ENCODE measurements around the gene DTNB.
A peak's percentile ranks its signal among the peaks of the same experiment; 100 is the strongest.
"Not testable (repeated sequence)": the region's sequence is repeated elsewhere in the genome, so short reads cannot be mapped to it uniquely, and the experiment has no call there.

The DTNB gene

DNA sequence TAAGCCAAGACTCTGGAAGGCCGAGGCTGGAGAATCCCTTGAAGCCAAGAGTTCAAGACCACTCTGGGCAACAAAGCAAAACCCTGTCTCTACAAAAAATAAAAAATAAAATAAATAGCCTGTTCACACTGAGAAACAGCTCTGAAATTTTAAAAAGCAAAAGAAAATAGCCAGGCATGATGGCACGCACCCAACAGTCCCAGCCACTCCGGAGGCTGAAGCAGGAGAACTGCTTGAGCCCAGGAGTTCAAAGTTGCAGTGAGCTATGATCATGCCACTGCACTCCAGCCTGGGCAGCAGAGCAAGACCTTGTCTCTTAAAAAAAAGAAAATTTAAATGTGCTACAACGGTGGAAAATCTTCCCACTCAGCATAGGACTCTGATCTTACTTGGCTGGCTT, 52.7 kb downstream of the DTNB start:
- DNase-seq, result no peak

DNA sequence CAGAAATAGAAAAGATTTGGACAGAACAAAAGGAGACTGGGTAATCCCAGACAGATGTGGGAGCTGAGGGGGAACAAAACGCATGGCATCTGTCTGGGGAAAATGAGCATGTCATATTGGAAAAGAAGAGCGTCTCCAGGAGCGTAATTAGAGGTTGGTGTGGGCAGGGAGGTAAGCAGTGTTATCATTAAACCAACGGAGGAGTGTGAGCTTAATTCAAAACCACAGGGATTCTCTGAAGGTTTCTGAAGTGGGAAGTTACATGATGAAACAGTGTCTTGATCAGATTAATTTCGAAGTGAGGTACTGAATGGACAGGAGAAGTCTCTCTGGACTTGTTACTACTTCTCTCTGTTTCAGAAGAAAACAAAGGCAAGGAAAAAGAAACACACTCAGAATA, 53.3 kb downstream of the DTNB start:
- DNase-seq, result no peak

DNA sequence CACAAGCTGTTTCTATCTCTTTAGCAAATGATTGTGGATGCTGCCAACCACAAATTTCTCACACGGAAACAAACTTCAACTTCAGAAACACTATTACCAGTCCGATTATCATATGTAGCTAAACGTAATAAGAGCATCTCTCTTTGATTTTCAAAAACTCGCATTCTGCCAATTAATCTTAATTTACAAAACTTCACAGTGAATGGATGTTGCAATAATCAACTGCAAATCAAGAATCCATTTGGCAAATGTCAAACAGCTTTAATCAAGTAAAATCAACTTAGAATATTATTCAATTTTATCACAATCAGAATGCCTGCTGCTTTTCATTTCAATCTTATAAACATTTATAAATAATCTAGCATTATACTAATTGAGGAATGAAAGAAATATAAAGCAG, 54.2 kb downstream of the DTNB start:
- DNase-seq, result peak in 1 of 2 experiments; percentile 38

- peak; percentile 86 to 89 for DNase-seq
Observed at GRCh38 chr2:25618676-25619075, 54.7 kb downstream of the DTNB start.

- DNase-seq, result no peak
Observed at GRCh38 chr2:25617948-25618646, 55.3 kb downstream of the DTNB start.

- no peak for DNase-seq
Observed at GRCh38 chr2:25615920-25616319, 57.5 kb downstream of the DTNB start.

- DNase-seq, result no peak
Observed at GRCh38 chr2:25615386-25615785, 58.0 kb downstream of the DTNB start.

DNA sequence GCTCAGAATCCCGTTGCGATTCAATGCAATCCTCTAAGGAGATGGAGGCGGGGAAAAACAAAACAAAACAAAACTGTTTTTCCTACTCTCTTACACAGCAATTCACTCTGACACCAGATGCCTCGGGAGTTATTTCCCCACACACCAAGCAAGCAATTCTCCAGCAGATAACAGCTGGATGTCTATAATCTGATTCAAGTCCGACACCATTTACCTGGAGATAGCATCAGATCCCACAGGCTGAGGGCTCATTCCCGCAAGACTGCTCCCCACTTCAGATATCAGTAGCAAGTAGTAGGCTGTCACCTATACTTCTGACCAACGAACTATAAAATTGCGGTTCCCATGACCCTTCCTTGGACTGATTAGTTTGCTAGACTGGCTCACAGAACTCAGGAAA, 58.7 kb downstream of the DTNB start:
- no peak for DNase-seq

DNA sequence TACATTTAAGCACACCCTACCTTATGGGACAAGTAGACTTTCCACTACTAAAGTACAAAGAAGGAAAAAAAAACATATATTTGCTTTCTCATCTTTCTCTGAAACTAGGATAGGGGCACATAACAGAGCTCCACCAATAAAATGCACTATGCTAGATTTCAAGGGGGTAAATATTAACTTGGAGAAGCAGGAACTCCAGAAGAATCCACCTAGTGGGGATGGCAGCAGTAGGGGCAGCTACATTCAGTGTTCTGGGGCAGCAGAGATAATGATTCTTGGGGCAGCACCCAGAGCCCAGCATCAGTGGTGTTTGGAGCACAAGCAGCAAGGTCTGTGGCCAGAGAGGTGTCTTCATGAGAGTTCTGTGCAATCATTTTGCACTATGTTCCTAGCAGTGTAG, 64.7 kb downstream of the DTNB start:
- DNase-seq, result no peak

GRCh38 chr2:25606892-25607291, 66.5 kb downstream of the DTNB start:
- no peak for DNase-seq

GRCh38 chr2:25602333-25602723, 71.0 kb downstream of the DTNB start:
- DNase-seq, result no peak

DNA sequence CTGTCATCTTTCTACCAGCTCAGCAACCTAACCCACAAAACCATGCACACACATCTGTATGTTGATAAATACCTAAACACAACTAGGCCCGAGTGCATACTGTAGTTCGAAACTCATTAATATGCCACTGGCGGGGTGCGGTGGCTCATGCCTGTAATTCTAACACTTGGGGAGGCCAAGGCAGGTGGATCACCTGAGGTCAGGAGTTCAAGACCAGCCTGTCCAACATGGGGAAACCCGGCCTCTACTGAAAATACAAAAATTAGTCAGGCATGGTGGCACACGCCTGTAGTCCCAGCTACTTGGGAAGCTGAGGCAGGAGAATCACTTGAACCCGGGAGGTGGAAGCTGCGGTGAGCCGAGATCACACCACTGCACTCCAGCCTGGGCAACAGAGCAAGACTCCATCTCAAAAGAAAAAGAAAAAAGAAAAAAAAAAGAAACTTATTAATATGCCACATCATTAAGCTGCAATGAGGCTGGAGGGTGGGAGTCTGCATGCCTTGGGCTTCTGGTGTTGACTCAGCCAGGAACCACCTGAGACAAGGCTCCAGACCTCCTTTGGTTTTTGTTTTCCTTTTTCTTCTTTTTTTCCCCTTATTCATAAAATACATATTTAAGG, 71.6 kb downstream of the DTNB start:
- not testable (repeated sequence) for DNase-seq

DNA sequence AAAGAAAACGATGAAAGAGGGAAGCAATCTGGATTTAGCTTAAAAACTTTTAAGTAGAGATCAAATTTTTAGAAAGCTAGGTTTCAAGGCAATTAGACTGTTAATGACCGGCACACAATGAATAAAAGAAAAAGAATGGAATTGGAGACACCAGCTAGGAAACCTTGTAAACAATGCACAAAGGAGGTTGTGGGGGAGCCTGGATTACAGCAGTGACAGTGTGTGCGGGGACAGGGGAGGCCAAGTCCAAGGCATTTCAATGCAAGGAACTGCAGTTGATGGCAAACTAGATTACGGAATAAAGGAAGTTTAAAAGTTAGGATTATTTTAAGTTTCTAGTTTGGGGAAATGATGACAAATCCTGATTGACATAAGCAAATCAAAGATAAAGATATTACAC, 74.5 kb downstream of the DTNB start:
- no peak for DNase-seq

GRCh38 chr2:25598332-25598731, 75.0 kb downstream of the DTNB start:
- DNase-seq, result no peak

DNA sequence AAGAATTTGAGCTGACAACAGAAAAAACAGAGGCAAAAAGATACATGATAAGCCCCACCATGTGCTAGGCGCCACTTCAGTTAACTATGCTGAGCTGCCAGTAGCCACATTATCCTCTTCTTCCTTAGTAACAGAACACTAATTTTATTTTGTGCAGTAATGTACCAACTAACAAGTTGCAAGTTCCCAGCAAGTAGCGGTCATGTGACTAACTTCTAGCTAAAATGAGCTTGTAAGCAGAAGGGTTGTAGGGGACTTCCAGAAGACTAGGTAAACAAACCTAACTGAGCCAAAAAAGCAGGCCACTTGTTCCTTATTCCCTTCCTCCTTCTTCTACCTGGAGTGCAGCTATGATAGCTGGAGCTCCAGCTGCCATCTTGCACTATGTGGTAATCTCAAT, 75.5 kb downstream of the DTNB start:
- no peak for DNase-seq

DNA sequence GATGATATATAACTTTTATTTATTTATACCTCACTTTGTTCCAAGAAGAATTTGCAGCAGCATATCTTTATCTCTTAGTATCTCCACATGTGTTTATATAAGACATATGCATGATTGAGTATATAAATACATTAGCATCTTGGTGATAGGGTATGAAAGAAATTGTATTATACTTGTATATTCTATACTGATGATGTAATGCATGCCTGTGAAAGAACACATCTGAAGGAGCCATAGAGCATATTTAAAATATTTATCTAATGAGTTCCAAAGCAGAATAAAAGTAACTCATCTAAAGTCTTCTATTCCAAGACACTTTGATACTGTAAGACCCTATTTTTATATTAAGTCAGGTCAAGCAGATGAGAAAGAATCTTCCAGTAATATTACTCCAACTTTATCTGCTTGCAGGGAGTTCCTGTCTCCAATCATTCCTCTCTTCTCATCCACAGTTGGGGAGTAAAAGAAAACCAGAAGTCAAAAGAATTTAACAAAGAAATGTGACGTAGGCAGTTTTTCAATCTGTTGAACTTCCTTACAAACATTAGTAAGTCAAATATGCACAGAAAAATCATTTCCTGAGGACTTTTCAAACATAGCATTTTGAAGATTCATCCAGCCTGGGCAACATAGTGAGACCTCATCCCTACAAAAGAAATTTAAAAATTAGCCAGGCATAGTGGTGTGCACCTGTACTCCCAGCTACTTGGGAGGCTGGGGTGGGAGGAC, 76.7 kb downstream of the DTNB start:
- no peak for DNase-seq

GRCh38 chr2:25595393-25595792, 78.0 kb downstream of the DTNB start:
- DNase-seq, result no peak

GRCh38 chr2:25594991-25595390, 78.4 kb downstream of the DTNB start:
- no peak for DNase-seq

GRCh38 chr2:25592766-25593292, 80.5 kb downstream of the DTNB start:
- no peak for DNase-seq

DNA sequence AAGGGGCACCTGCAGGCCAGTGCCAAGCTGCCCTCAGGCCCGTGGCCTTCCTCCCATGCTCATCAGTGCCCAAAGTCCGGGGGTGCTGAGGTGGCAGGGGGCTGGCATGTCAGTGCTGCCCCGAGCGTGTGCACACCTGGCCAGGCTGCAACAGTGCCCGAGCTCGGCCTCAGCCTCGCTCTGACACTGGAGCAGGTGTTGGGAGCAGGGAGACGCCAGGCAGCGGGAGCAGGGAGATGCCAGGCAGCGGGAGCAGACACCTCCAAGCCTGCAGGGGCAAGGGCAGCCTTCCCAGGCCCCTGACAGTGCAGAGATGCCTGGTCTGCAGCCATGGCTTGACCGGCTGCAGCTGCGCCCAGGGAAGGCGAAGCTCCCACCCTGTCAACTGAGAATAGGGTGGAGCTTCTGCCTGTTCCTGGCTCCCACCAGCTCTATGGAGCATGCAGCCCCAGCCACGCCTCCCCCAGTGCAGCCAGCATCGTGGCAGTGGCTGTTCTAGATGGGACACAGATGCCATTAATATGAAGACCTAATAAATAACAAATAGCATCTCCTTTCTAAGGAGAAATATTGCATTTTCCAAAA, 82.4 kb downstream of the DTNB start:
- no peak for DNase-seq

- DNase-seq, result no peak
Observed at GRCh38 chr2:25589676-25590205, 83.6 kb downstream of the DTNB start.

DNA sequence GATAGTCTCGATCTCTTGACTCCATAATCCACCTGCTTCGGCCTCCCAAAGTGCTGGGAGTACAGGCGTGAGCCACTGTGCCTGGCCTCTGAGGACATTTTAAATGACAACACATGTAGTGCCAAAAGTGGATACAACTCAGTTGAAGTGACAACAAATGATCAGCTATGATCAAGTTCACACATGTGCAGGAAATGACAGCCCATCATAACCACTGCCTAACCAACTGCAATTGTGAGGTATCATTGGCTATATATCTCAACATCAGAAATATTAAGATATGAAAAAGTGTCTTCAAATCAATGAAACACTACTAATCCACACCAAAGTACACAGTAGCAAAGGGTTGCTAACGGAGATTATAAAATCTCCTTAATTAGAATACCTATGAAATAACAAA, 84.8 kb downstream of the DTNB start:
- DNase-seq, result no peak

GRCh38 chr2:25587361-25587760, 86.0 kb downstream of the DTNB start:
- no peak for DNase-seq
